Head of caudate nucleus (tissue), 42 donors: ENCODE data around the gene RAB8A.
A peak's percentile ranks its signal among the peaks of the same experiment; 100 is the strongest.
"Not testable (repeated sequence)": the region's sequence is repeated elsewhere in the genome, so short reads cannot be mapped to it uniquely, and the experiment has no call there.

ENCODE experiments used
- DNase-seq, 42 donors: peaks; one replicate each; pipeline versions ENCODE4 v3.0.0 to v3.0.0-alpha.2; 2020 to 2021; ENCODE audit warnings: mixed read lengths in 7 of 42
- intact Hi-C: fragments of 100-400 bp; cut with DNase I; formaldehyde crosslinking; loops from one replicate; pipeline ENCODE4 v1.15.0; 2022

Gene RAB8A

DNA sequence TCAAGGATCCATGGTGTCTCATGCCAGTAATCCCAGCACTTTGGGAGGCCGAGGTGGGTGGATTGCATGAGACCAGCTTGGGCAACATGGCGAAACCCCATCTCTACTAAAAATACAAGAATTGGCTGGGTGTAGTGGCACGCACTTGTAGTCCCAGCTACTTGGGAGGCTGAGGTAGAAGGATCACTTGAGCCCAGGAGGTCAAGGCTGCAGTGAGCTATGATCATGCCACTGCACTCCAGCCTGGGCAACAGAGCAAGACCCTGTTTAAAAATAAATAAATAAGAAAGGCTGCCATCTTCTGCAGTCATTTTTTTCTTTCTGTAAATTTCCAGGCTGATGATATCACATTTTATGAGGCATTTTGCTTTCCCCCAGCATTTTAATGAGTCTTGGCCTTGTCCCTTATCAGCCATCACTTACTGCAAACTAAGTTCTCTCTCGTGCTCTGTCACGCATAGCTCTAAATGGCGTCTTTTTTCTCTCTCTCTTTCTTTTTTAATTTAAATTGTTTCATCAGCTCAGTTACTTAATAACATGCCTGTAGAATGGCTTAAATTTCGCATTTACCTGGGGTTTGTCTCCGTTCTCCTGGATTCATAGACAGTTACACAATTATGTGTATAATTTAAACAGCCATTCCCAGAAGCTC is 12.2 kb upstream of the RAB8A start:
- DNase-seq, intact Hi-C loops: not testable (repeated sequence)

DNA sequence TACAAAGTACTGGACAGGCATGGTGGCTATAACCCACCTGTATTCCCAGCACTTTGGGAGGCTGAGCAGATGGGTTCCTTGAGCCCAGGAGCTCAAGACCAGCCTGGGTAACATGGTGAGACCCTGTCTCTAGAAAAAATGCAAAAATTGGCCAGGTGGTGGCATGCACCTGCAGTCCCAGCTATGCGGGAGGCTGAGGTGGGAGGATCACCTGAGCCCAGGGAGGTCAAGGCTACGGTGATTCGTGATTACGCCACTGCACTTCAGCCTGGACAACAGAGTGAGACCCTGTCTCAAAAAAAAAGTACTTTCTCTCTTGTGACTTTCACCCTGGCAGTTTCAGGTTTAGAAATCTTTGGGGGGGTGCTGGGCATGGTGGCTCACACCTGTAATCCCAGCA is 11.2 kb upstream of the RAB8A start:
- no peak for DNase-seq
- intact Hi-C loops, result no loop called here

DNA sequence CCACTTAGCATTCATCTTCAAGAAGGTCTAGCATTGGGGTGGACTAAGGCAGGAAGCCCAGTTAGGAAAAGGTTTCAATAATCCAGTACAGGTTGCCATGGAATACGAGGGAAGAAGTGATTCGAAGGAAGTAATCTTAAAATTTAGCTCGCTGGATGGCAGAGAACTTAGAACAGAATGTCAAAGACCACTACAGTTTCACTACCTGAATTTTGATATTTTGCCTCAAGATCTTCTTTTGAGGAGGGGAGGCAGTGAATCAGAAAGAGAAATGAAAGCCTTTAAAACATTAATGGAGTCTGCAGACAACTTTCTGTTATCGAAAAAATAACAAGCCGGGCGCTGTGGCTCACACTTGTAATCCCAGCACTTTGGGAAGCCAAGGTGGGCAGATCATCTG is 7.0 kb upstream of the RAB8A start:
- intact Hi-C loops, result no loop called here
- DNase-seq, result no peak

DNA sequence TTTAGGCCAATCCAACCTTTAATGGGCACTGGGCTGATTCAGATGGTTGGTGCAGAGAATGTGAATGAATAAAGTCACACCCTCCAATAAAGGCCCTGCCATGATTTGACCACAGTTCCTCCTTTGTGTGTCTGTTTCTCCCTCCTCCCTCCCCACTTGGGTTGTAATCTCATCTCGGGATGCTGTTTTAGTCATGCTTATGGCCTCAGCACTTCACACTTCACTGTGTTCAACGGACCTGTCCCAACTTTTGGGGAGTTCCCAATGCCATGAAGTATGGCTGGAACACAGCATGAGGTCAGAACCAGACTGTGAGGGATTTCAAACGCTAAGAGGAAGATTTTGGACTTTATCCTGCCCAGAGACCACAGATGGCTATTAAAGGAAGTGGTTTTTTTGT is 5.6 kb upstream of the RAB8A start:
- DNase-seq, result no peak
- intact Hi-C loops, result no loop called here

DNA sequence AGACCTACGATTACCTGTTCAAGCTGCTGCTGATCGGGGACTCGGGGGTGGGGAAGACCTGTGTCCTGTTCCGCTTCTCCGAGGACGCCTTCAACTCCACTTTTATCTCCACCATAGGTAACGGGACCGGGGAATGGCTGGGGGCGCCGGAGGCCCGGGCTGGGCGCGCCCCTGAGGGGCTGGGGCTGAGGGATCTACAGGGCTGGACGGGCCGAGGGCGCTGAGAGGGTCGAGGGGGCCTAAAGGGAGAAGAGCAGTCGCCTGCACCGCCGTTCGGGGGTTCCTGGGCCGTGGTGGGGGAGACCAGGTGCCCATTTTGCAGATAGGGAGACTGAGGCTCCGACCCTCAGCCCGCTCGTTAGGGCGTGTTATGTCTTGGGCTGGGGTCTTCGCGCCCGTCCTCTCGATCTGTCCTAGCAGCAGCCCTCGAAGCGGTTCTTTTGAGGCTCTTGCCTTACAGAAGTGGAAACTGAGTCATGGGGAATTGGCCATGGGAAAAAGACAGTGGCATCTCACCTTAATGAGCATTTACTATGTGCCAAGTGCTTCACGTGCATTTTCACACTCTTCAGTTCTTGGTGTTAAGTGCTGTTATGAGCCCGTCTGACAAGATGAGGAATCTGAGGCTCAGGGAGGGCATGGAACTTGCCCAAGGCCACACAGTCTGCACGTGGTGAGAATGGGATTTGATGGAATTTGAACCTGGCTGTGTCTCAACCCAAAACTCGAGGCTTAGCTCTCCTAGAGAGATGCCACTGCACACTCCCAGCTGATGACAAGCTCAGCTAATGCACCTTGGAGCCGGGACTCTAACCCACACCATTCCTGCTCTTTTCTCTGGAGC is 442 bp downstream of the RAB8A start:
- intact Hi-C loops, result loop anchor here (5.0 kb wide), 3 partner anchors 35 to 75 kb away; partner anchors contain the start of genes FAM32A and TPM4
- no peak for DNase-seq

DNA sequence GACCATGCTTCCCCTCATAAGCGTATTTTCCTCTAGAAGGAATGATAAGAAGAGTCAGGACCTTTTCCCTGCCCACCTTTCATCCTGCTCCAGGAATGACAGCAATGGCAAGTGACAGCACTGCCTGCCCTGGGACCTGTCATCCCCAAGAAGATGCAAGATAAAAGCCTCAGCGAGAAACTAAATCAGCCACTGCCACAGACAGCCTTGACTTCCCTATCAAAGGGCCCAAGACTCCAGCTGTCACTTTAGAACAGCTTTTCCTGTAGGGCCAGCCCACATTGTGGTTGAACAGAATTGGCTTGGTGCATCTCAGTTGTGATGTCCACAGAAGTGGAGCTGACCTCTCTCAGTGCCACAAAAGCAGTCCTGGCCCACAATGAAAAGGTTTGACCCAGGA is 1.1 kb downstream of the RAB8A start:
- DNase-seq, result no peak
- intact Hi-C loops, result loop anchor here (5.0 kb wide), 3 partner anchors 35 to 75 kb away; partner anchors contain the start of genes FAM32A and TPM4

DNA sequence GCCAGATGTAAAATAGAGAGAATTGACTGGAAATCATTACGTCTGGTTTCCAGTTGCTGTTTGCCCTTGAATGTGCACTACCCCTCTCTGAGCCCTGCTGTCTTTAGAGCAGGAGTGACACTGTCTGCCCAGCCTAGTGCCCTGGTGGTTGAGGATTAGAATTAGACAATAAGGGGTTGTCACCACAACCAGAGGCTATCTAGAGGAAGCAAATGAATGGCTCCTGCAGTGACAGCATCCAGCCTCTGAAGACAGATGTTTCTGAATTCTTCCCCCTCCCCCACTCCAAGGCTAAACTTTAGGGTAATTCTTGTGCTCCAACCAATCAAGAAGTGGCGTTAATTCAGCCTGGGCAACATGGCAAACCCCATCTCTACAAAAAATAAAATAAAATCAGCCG is 2.0 kb downstream of the RAB8A start:
- intact Hi-C loops, result loop anchor here (5.0 kb wide), 3 partner anchors 36 to 74 kb away; partner anchors contain the start of genes FAM32A and TPM4
- no peak for DNase-seq

DNA sequence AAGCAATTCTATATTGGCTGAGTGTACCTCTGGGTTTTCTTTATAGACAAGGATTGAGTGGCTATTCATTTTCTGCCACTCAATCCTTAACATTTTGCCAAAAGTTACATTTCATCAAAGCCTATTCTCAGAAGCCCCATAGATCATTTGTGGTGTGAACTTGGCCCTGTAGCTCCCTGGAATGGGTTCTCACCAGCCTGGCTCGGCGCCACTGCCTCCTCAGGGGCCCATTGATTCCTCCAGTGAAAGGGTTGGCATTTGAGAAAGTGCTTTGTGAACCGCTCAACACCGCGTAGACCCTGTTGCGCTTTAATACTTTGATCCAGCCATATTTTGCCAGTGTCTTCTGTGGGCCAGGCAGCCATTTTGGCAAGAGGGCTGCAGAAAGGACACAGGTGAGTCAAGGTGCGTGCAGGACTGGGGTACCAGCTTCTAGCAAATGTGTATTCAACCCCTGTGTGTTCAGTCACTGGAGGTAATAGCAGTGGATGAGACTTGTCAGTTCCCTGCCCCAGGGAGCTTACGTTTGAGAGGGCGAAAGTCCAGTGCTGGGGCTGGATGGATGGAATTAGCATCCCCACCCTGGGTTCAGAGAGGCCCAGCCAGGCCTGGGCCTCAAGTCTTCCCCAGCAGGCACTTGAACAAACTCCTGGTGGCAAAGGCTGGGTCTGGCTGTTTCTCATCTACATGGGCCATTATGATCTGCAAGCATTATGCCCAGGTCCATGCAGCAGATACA is 3.8 kb downstream of the RAB8A start:
- DNase-seq, result peak in 39 of 42 donors; percentile 19 to 82 (median 56)
- intact Hi-C loops, result no loop called here

DNA sequence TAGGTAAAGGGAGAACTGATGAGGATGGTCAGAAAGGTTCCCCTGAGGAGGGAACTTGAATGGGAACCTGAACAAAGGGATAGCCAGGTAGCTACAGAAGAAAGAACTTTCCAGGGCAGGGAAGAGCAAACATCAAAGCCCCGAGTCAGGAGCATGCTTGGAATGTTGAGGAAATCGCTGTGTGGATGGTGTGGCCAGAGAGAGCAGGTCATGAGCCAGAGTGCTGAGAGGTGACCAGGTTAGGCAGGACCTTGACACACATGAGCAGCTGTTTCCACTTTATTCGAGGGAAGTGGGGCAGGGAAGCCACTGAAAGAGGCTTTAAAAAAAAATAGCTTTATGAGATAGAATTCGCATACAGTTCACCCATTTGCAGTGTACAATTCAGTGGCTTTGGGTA is 4.4 kb downstream of the RAB8A start:
- intact Hi-C loops, result no loop called here
- no peak for DNase-seq

DNA sequence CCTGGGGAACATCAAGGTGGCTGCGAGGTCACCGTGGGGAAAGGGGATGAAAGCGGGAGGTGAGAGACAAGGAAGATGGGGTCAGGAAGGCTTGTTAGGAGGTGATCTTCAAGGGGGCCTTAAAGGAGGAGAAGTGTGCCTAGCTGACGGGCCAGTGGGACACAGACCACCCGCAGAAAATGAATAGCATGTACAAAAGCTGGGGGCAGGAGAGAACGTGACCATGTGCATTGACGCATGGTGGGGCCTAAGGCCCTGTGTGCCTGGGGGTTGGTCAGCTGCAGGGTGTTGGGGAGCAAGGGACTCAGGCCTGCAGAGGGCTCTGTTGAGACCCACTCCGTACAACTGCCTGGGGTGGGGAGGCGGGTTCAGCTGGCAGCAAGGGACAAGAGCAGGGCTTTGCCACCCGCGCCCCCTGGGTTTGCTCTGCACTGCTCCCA is 5.9 kb downstream of the RAB8A start:
- intact Hi-C loops, result no loop called here
- DNase-seq, result no peak

DNA sequence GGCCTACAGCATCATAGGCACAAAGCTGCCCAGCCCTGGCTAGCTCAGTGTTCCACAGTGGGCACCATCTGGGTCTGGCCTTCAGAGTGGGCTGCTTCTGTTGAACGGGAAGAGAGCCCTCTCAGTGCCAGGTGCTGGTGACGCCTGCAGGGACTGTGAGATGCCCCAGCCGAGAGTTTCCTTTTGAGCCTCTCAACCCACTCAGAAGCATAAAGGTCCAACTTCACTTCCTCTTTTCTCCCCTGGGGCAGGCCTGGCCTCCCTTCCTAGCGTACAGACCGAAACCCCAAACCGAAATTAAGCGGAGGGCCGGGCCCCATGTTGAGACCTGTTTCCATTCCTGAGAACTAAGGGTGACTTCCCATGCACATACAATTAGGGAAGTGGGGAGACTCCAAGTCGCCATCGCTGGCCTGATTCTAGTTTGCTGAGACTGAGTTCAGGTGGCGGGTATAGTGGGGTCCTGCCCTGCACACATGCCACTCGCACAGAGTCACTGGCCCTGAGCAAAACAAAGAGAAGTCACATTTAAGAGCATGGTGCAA is 6.9 kb downstream of the RAB8A start:
- peak in 13 of 42 donors; percentile 9 to 45 (median 22) for DNase-seq
- intact Hi-C loops, result no loop called here

DNA sequence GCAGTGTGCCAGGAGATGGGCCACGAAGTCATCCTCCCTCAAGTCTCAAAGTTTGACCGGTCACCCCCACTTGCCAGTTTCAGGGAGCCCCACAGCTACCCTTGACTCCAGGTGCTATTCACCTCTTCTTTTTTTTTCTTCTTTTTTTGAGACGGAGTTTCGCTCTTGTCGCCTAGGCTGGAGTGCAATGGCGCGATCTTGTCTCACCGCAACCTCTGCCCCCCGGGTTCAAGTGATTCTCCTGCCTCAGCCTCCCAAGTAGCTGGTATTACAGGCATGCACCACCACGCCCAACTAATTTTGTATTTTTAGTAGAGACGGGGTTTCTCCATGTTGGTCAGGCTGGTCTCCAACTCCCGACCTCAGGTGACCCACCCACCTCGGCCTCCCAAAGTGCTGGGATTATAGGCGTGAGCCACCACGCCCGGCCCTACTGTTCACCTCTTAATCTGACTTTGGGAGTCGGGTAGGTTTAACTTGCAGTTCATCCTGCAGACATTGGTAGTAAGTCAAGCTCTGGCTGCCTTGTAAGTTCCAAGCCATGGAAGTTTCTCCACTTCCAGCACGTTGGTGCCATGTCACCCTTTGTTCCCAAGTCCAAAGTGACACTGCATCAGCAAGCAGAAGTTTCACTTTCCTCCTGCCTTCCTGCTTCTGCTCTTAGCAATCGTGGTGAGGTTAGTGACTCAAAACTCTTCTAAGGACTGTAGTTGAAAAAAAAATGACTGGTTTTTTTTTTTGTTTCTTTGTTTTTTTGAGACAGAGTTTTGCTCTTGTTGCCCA is 7.6 kb downstream of the RAB8A start:
- intact Hi-C loops, DNase-seq: not testable (repeated sequence)

DNA sequence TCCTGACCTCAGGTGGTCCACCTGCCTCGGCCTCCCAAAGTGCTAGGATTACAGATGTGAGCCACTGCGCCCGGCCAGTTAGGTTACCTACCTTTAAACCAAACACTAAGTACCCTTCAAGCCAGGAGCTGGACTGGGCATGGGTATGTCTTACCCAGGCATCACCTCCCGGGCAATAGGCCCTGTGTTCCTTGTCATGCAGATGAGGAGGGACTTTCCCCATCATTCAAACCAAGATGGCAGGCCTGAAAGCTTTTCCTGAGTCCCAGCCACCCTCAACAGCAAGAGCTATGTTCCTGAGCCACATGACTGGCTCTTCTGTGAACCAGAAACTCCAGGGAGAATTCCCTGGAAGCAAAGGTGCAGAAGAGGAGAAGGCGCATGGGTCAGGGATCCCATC is 9.5 kb downstream of the RAB8A start:
- no peak for DNase-seq
- intact Hi-C loops, result no loop called here

DNA sequence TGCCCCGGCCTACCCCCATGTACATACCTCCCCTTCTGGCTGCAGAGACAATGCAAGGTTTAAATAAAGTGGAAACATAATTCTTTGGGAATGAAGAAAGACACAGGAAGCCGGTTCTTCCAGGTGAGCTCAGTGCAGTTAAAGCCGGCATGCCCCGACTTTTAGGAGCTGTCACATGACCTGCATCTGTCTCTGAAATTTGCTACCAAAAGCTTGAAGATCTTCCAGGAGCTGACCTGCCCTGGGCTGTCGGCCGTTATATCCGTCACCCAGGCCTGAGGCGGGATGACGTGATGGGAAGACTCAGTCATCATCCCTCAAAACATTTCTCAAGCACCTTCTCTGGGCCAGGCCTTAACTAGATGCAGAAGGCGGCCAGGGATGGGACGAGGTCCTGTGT is 10.3 kb downstream of the RAB8A start:
- intact Hi-C loops, result no loop called here
- DNase-seq, result no peak

DNA sequence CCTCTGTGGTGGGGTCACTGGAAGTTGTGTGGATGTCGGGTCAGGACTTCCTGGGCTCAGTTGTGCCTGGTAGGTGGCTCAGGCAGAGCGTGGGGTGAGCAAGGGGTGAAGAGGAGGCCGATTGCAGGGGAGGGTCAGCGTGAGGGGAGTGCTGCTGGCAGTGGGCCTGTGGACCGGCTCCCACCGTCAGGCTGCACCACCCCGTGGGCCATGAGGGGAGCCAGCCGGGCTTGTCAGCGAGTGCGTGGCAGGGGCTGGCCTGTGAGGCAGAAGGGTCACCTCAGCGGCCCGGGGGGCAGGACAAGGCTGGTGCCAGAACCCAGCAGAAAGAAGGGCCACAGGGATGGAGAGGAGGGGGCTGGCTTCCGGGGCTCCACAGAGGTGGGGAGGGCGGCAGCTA is 13.3 kb downstream of the RAB8A start:
- intact Hi-C loops, result no loop called here
- DNase-seq, result no peak

DNA sequence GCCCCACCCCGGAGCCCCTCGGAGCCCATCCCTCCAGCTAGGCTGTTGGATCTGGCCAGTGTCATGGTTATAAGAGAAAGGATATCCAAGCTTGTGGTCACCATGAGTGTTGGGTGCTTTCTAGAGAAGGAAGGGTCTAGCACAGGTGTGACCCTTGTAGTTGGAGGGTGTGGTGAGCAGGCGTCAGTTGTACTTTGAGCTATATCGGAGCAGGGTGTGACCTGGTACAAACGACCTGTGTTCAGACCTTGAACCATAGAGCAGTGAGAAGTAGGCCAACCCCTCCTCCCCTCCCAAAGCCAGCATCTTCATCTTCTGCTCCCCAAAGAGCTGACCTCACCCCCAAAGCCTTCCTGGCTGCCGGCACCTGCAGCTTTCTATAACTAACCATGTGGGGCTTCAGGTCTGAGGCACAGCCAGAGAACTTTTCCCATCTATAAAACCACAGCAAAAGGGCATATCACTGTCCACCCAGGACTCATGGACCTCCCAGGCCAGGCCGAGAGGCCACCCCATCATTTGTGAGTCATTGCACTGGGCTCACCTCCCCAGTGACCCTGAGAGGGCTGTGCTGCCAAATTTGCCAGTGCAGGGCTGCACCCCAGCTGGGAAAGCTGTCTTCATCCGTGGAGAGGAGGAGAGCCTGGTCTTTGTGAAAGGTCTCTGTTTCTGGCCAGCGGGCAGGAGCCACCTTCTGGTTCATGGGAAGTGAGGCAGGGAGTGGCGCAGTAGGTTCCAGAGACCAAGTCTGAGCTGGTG is 14.2 kb downstream of the RAB8A start:
- intact Hi-C loops, result no loop called here
- DNase-seq, result no peak

DNA sequence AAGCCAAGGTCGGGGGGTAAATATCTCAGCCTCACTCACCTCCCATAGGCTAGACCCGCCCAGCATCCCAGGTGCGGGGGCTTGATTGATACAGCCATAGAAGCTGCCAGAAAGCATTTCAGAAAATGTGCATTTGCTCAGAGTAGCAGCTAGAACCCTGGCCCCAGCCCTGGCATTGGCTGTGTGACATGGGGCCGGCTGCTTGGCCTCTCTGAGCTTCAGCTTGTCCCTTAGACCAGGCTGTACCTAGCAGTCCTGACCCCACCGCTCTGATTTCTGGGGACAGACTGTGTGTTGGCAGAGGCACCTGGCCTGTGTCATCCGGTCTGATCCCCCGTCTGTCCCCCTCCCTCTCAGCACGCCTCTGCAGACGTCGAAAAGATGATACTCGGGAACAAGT is 15.4 kb downstream of the RAB8A start:
- intact Hi-C loops, result no loop called here
- DNase-seq, result peak in 7 of 42 donors; percentile 13 to 49 (median 31)

DNA sequence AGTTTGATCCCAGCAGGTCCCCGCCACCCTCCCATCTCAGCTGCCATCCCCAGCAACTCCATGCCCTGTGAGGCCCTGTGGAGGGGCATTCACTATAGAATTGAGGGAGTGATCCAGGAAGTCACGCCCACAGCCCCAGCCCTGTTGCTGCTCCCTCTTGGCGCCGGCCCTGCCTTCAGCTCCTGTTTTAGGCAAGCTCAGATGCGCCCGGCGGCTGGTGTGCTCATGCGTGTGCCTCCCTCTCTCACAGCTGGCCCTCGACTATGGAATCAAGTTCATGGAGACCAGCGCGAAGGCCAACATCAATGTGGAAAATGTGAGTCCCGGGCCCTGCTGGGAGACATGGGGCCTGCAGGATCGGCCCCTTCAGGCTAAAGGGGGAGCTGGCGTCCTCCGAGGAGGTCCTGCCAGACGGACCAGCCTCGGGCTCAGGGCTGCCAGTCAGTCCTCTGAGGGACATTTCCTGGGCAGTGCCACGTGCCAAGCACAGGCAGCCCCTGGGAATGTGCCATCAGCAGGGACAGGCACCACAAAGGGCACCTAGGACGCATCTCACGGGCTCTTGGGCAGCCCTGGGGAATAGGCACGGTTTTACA is 16.2 kb downstream of the RAB8A start:
- intact Hi-C loops, result no loop called here
- DNase-seq, result no peak
